Measurements from ENCODE around the gene ABCF1. TPM values are rescaled to one million over a fixed set of nuclear protein-coding genes. Genes with fewer than 3 reads are reported as not detected.
"Not testable (repeated sequence)": the region's sequence is repeated elsewhere in the genome, so short reads cannot be mapped to it uniquely, and the experiment has no call there.

ABCF1 gene
- total RNA-seq, 1 experiment from 2014 or later, result 53.3 TPM

GRCh38 chr6:30571075-30571761 lies at the start of gene ABCF1 (continued):
- TF ChIP-seq REST (IDR thresholded peaks at IDR 0.05; ENCODE audit: low read depth) (no peak), CEBPB (IDR thresholded peaks at IDR 0.05; ENCODE audit: low read depth) (no peak)

GRCh38 chr6:30521952-30522351 lies 49.3 kb upstream of the ABCF1 start:
- H2AFZ ChIP-seq (ENCODE audit: low read depth, low read length, poor library complexity, severe bottlenecking); H3K27ac ChIP-seq (ENCODE audit: low read depth, low read length); POLR2A ChIA-PET; H3K9me3 ChIP-seq (ENCODE audit: control insufficient read depth in 1 of 2, insufficient read depth in 1 of 2, low read depth in 1 of 2, low read length in 2 of 2); H3K4me3 ChIP-seq (replicated peaks in 1 of 2; ENCODE audit: low read depth in 1 of 2, low read length in 2 of 2); BruUV-seq (replicated peaks); RAD21 ChIA-PET (ENCODE audit: low non-redundant PET in 1 of 2, low total read pairs in 2 of 2, uncharacterized antibody in 2 of 2, unreplicated experiment in 2 of 2); H3K36me3 ChIP-seq (ENCODE audit: control insufficient read depth in 1 of 2, insufficient read depth in 2 of 2, low read length in 2 of 2); H3K27me3 ChIP-seq (ENCODE audit: insufficient read depth, low read length); DNase-seq (ENCODE audit: low read depth, low spot score); H4K20me1 ChIP-seq (ENCODE audit: insufficient read depth); ATAC-seq; H3K79me2 ChIP-seq (ENCODE audit: insufficient read depth, low read length); CTCF ChIA-PET; H3K4me2 ChIP-seq (ENCODE audit: low read length); H3K9ac ChIP-seq (ENCODE audit: low read length); H3K9me2 ChIP-seq (ENCODE audit: insufficient read depth); intact Hi-C loops (cut with micrococcal nuclease): not testable (repeated sequence)
- H3K4me1 ChIP-seq (ENCODE audit: control insufficient read depth in 1 of 2, insufficient read depth in 2 of 2, low read length in 2 of 2), result peaks cover 0 to 15% of the 10 kb centered on the region in 2 experiments; a peak in 3 of 4 replicates

- RAD21 ChIA-PET (ENCODE audit: low non-redundant PET in 1 of 2, low total read pairs in 2 of 2, uncharacterized antibody in 2 of 2, unreplicated experiment in 2 of 2); ATAC-seq; H3K9ac ChIP-seq (ENCODE audit: low read length); H3K4me3 ChIP-seq (replicated peaks in 1 of 2; ENCODE audit: low read depth in 1 of 2, low read length in 2 of 2); H4K20me1 ChIP-seq (ENCODE audit: insufficient read depth); H3K4me2 ChIP-seq (ENCODE audit: low read length); BruUV-seq (replicated peaks); DNase-seq (ENCODE audit: low read depth, low spot score); H3K36me3 ChIP-seq (ENCODE audit: control insufficient read depth in 1 of 2, insufficient read depth in 2 of 2, low read length in 2 of 2); H3K27ac ChIP-seq (ENCODE audit: low read depth, low read length); H2AFZ ChIP-seq (ENCODE audit: low read depth, low read length, poor library complexity, severe bottlenecking); H3K9me2 ChIP-seq (ENCODE audit: insufficient read depth); H3K9me3 ChIP-seq (ENCODE audit: control insufficient read depth in 1 of 2, insufficient read depth in 1 of 2, low read depth in 1 of 2, low read length in 2 of 2); CTCF ChIA-PET; intact Hi-C loops (cut with micrococcal nuclease); POLR2A ChIA-PET; H3K27me3 ChIP-seq (ENCODE audit: insufficient read depth, low read length); H3K79me2 ChIP-seq (ENCODE audit: insufficient read depth, low read length): not testable (repeated sequence)
- H3K4me1 ChIP-seq (ENCODE audit: control insufficient read depth in 1 of 2, insufficient read depth in 2 of 2, low read length in 2 of 2), result peaks cover 7 to 11% of the 10 kb centered on the region in 2 experiments; a peak in 3 of 4 replicates
These were observed 44.8 kb upstream of the ABCF1 start for GRCh38 chr6:30526444-30526843.

- H2AFZ ChIP-seq (ENCODE audit: low read depth, low read length, poor library complexity, severe bottlenecking); BruUV-seq (replicated peaks); H4K20me1 ChIP-seq (ENCODE audit: insufficient read depth); ATAC-seq; RAD21 ChIA-PET (ENCODE audit: low non-redundant PET in 1 of 2, low total read pairs in 2 of 2, uncharacterized antibody in 2 of 2, unreplicated experiment in 2 of 2); H3K4me3 ChIP-seq (replicated peaks in 1 of 2; ENCODE audit: low read depth in 1 of 2, low read length in 2 of 2); DNase-seq (ENCODE audit: low read depth, low spot score); H3K36me3 ChIP-seq (ENCODE audit: control insufficient read depth in 1 of 2, insufficient read depth in 2 of 2, low read length in 2 of 2); H3K79me2 ChIP-seq (ENCODE audit: insufficient read depth, low read length); H3K4me2 ChIP-seq (ENCODE audit: low read length); H3K9ac ChIP-seq (ENCODE audit: low read length); H3K27me3 ChIP-seq (ENCODE audit: insufficient read depth, low read length); H3K9me2 ChIP-seq (ENCODE audit: insufficient read depth); intact Hi-C loops (cut with micrococcal nuclease); H3K9me3 ChIP-seq (ENCODE audit: control insufficient read depth in 1 of 2, insufficient read depth in 1 of 2, low read depth in 1 of 2, low read length in 2 of 2); POLR2A ChIA-PET; H3K27ac ChIP-seq (ENCODE audit: low read depth, low read length): not testable (repeated sequence)
- peaks cover 7 to 15% of the 10 kb centered on the region in 2 experiments; a peak in 3 of 4 replicates for H3K4me1 ChIP-seq (ENCODE audit: control insufficient read depth in 1 of 2, insufficient read depth in 2 of 2, low read length in 2 of 2)
- CTCF ChIA-PET, result interaction anchor here (0.8 to 1.2 kb wide), 3 partner anchors 12 to 45 kb away, joined by 3 to 5 read pairs (median 3); no protein-coding TSS in a partner anchor
These were observed 41.8 kb upstream of the ABCF1 start for GRCh38 chr6:30529349-30529875.

All from HCT116 (cell line).